Measurements from ENCODE around the gene CCDC157.

DNA sequence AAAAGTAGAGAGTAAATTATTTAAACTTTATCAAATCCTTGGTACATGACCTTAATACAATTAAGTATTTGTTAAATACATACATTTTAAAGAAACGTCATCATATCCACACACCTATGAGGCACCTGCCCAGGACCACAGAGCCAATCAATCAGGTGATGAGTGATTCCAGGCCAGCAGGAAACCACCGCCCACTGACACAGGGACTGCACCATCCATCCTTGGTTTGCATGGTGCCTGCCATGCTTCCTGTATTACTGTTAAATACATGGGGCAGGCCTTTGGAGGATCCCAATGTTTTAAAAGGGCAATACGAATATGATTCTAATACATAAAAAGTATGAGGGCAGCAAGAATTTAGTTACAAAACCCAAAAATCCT lies 23.1 kb upstream of the CCDC157 start:
- TF ChIP-seq TAF1 (IDR thresholded peaks at IDR 0.05; ENCODE audit: low read depth) (no peak), EP300 (IDR thresholded peaks at IDR 0.05; ENCODE audit: borderline replicate concordance) (no peak), YY1 (IDR thresholded peaks at IDR 0.05; ENCODE audit: low read depth) (no peak), TEAD4 (IDR thresholded peaks at IDR 0.05) (no peak), NFIC (IDR thresholded peaks at IDR 0.05) (no peak), RAD21 (IDR thresholded peaks at IDR 0.05; ENCODE audit: low read depth) (no peak)
